OCI-LY1 (cell line): Measurements from ENCODE around the gene FOXN1.

Experiments used
- H2AFZ ChIP-seq: fragments of 200-600 bp; sonication (generic), shearing (Covaris generic); 2 replicates; pipeline ENCODE4 v1.6.0; 2014; ENCODE audit warnings: antibody characterized with exemption, mild to moderate bottlenecking, low read length
- H3F3A ChIP-seq: fragments of 200-600 bp; sonication (generic), shearing (Covaris generic); 2 replicates; pipeline ENCODE4 v1.6.0; 2014; ENCODE audit warnings: mild to moderate bottlenecking, antibody characterized with exemption, low read length, moderate library complexity; ENCODE audit not compliant: insufficient read depth
- H3K27ac ChIP-seq: fragments of 200-600 bp; sonication (generic); 2 replicates; pipeline ENCODE4 v1.5.1; 2014; ENCODE audit warnings: low read length, mixed run types, mild to moderate bottlenecking, low read depth; ENCODE audit not compliant: poor library complexity, severe bottlenecking
- H3K27me3 ChIP-seq: fragments of 200-600 bp; sonication (generic); 2 replicates; pipeline ENCODE4 v1.6.0; 2014; ENCODE audit warnings: antibody characterized with exemption, mild to moderate bottlenecking, low read length, moderate library complexity; ENCODE audit not compliant: insufficient read depth
- H3K36me3 ChIP-seq: fragments of 200-600 bp; sonication (generic); 2 replicates; pipeline ENCODE4 v1.6.1; 2014; ENCODE audit warnings: mild to moderate bottlenecking, antibody characterized with exemption, low read length, moderate library complexity, mixed read lengths; ENCODE audit not compliant: insufficient read depth
- H3K4me1 ChIP-seq: fragments of 200-600 bp; sonication (generic); 2 replicates; pipeline ENCODE4 v1.5.1; 2014; ENCODE audit warnings: mild to moderate bottlenecking, low read length, moderate library complexity; ENCODE audit not compliant: insufficient read depth, severe bottlenecking
- H3K4me2 ChIP-seq: fragments of 200-600 bp; sonication (generic), shearing (Covaris generic); 2 replicates; pipeline ENCODE4 v1.6.1; 2014; ENCODE audit warnings: low read length
- H3K4me3 ChIP-seq: fragments of 200-600 bp; sonication (generic); 2 replicates; pipeline ENCODE4 v1.5.1; 2014; ENCODE audit warnings: low read length, low read depth, mild to moderate bottlenecking, mixed read lengths; ENCODE audit not compliant: poor library complexity, severe bottlenecking
- H3K79me2 ChIP-seq: fragments of 200-600 bp; shearing (Covaris generic); 2 replicates; pipeline ENCODE4 v1.6.1; 2016; ENCODE audit warnings: mixed run types, low read length, mixed read lengths; ENCODE audit not compliant: insufficient read depth
- H3K9ac ChIP-seq: fragments of 200-600 bp; sonication (generic), shearing (Covaris generic); 2 replicates; pipeline ENCODE4 v1.6.1; 2014; ENCODE audit warnings: mild to moderate bottlenecking, low read length, mixed read lengths
- H3K9me2 ChIP-seq: fragments of 200-600 bp; sonication (generic), shearing (Covaris generic); 2 replicates; pipeline ENCODE4 v1.6.1; 2014; ENCODE audit warnings: low read depth, mild to moderate bottlenecking, low read length, mixed read lengths
- H3K9me3 ChIP-seq: fragments of 200-600 bp; shearing (Covaris generic); 2 replicates; pipeline ENCODE4 v1.6.1; 2014; ENCODE audit warnings: low read length, mixed read lengths
- H4K20me1 ChIP-seq: fragments of 200-600 bp; sonication (generic), shearing (Covaris generic); 2 replicates; pipeline ENCODE4 v1.6.0; 2016; ENCODE audit warnings: mild to moderate bottlenecking, low read length; ENCODE audit not compliant: insufficient read depth
- EZH2 ChIP-seq: fragments of 200-600 bp; sonication (generic), shearing (Covaris generic); IDR thresholded peaks from 2 replicates; pipeline ENCODE4 v1.8.0; 2017; ENCODE audit warnings: borderline replicate concordance, mixed run types, mild to moderate bottlenecking, antibody characterized with exemption, low read length, moderate library complexity, mixed read lengths
- TF ChIP-seq, protein P1 (sequence below): fragments of 200-600 bp; sonication (generic), shearing (Covaris generic); IDR thresholded peaks from 2 replicates; pipeline ENCODE4 v1.5.1; 2017; ENCODE audit warnings: mild to moderate bottlenecking, antibody characterized with exemption, low read length, moderate library complexity, mixed read lengths

Gene FOXN1

DNA sequence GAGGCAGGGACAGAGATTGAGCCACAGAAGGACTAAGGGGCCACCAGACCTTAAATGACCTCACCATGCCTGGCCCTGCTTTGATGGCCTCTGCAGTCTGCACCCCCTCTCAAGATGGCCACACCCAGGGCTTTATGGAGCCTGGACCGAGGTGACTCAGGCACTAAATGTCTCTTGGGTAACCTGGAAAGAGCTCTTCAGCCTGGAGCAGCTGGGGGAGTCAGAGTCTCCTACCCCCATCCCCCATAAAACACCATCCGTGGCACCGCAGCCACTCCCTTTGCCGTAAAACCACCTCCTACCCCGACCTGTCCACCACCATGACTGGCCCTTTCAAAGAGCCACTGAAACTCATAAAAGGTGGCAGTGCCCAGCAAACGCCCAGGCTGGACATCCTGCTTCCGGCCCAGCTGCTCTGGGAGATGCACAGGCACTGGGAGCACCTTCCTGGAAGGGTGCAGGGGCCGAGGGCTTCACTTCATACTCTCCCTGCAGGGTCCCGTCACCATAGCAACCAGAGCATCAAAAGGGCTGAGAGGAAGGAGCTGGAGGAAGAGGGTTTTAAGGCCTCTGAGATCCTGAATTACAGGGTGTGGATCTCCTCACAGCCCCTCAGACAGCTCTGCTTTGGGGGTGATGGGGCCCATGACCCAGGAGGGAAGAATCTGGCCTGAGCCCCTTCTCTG is 22.3 kb downstream of the FOXN1 start:
- H3K27ac ChIP-seq = no peak overlapping the region
- H3K4me2 ChIP-seq = no peak overlapping the region
- TF ChIP-seq EZH2 = no peak
- TF ChIP-seq, protein P1, sequence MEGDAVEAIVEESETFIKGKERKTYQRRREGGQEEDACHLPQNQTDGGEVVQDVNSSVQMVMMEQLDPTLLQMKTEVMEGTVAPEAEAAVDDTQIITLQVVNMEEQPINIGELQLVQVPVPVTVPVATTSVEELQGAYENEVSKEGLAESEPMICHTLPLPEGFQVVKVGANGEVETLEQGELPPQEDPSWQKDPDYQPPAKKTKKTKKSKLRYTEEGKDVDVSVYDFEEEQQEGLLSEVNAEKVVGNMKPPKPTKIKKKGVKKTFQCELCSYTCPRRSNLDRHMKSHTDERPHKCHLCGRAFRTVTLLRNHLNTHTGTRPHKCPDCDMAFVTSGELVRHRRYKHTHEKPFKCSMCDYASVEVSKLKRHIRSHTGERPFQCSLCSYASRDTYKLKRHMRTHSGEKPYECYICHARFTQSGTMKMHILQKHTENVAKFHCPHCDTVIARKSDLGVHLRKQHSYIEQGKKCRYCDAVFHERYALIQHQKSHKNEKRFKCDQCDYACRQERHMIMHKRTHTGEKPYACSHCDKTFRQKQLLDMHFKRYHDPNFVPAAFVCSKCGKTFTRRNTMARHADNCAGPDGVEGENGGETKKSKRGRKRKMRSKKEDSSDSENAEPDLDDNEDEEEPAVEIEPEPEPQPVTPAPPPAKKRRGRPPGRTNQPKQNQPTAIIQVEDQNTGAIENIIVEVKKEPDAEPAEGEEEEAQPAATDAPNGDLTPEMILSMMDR = no peak
- H3K9me2 ChIP-seq = no peaks in the 10 kb centered on the region
- no peak overlapping the region for H3K9ac ChIP-seq
- H3F3A ChIP-seq = no peaks in the 10 kb centered on the region
- no peaks in the 10 kb centered on the region for H3K4me1 ChIP-seq
- no peaks in the 10 kb centered on the region for H3K79me2 ChIP-seq
- no peaks in the 10 kb centered on the region for H3K9me3 ChIP-seq
- peaks cover 6% of the 10 kb centered on the region; the same call in 1 of the 2 replicates for H3K27me3 ChIP-seq
- no peaks in the 10 kb centered on the region for H4K20me1 ChIP-seq
- H3K36me3 ChIP-seq = no peaks in the 10 kb centered on the region
- H3K4me3 ChIP-seq = no peak overlapping the region
- no peak overlapping the region for H2AFZ ChIP-seq

DNA sequence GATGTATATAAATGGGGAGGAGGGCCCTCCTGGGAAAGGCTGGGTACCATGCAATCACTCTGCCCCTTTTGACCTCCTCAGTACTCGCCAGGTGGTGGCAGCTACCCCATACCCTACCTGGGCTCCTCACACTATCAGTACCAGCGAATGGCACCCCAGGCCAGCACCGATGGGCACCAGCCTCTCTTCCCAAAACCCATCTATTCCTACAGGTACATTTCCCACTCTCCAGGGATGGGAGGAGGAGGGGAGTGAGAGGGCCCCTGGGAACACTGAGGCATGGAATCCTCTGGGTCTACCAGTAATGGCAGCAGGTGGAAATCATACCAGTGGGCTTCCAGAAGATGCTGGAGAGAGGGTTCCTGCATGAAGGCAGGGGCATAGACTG is 22.9 kb downstream of the FOXN1 start:
- H3K27ac ChIP-seq = no peak overlapping the region
- no peak overlapping the region for H3K9ac ChIP-seq
- H4K20me1 ChIP-seq = no peaks in the 10 kb centered on the region
- no peak for TF ChIP-seq EZH2
- TF ChIP-seq, protein P1 = no peak
- no peaks in the 10 kb centered on the region for H3K4me1 ChIP-seq
- H2AFZ ChIP-seq = no peak overlapping the region
- no peaks in the 10 kb centered on the region for H3K9me3 ChIP-seq
- H3K9me2 ChIP-seq = no peaks in the 10 kb centered on the region
- H3K4me2 ChIP-seq = no peak overlapping the region
- no peaks in the 10 kb centered on the region for H3K79me2 ChIP-seq
- H3K27me3 ChIP-seq = peaks cover 6% of the 10 kb centered on the region; the same call in 1 of the 2 replicates
- H3F3A ChIP-seq = no peaks in the 10 kb centered on the region
- no peaks in the 10 kb centered on the region for H3K36me3 ChIP-seq
- no peak overlapping the region for H3K4me3 ChIP-seq

- TF ChIP-seq, protein P1 = no peak
- TF ChIP-seq EZH2 = no peak
- Histone ChIP-seq H3F3A (no peaks in the 10 kb centered on the region), H3K4me1 (no peaks in the 10 kb centered on the region), H2AFZ (no peak overlapping the region), H3K9me3 (no peaks in the 10 kb centered on the region), H3K27ac (no peak overlapping the region), H3K27me3 (peaks cover 6% of the 10 kb centered on the region; the same call in 1 of the 2 replicates), H3K4me3 (no peak overlapping the region), H3K4me2 (no peak overlapping the region), H3K36me3 (no peaks in the 10 kb centered on the region), H3K9ac (no peak overlapping the region), H3K79me2 (no peaks in the 10 kb centered on the region), H4K20me1 (no peaks in the 10 kb centered on the region), H3K9me2 (no peaks in the 10 kb centered on the region)
These were observed 24.1 kb downstream of the FOXN1 start for GRCh38 chr17:28530250-28530649.
